ENCODE measurements around the gene PGBD1. TPM values are rescaled to one million over a fixed set of nuclear protein-coding genes. Genes with fewer than 3 reads are reported as not detected.

PGBD1 gene
- total RNA-seq, 1 experiment from 2014 or later, result 3.6 TPM

- POLR2A ChIA-PET (ENCODE audit: unreplicated experiment), result no interaction called here
- BruUV-seq (replicated peaks), result no TSS peak
- no peak for DNase-seq
- peaks cover 7% of the 10 kb centered on the region; the same call in 1 of the 2 replicates for H3F3A ChIP-seq (ENCODE audit: insufficient read depth, low read depth)
- no peaks in the 10 kb centered on the region for H3K36me3 ChIP-seq (ENCODE audit: low read depth)
- CTCF ChIA-PET, result no interaction called here
- no peaks in the 10 kb centered on the region for H4K20me1 ChIP-seq (ENCODE audit: insufficient read depth)
- no peak overlapping the region for H3K27ac ChIP-seq
- H3K27me3 ChIP-seq (ENCODE audit: insufficient read depth, low read depth), result no peaks in the 10 kb centered on the region
- H3K4me3 ChIP-seq, result peak overlapping the region; percentile 84; the same call in 1 of the 2 replicates
- peak overlapping the region; percentile 84 for H3K4me2 ChIP-seq
- H2AFZ ChIP-seq, result no peak overlapping the region
- H3K9me3 ChIP-seq (ENCODE audit: insufficient read depth, low read depth), result no peaks in the 10 kb centered on the region
- H3K4me1 ChIP-seq (replicated peaks; ENCODE audit: insufficient read depth), result peaks cover 35% of the 10 kb centered on the region
- no peak for TF ChIP-seq CTCF (conservative IDR thresholded peaks at IDR 0.05)
- TF ChIP-seq EZH2 (IDR thresholded peaks at IDR 0.05; ENCODE audit: low read depth), result no peak
- H3K9me2 ChIP-seq (ENCODE audit: insufficient read depth), result no peaks in the 10 kb centered on the region
- H3K79me2 ChIP-seq (ENCODE audit: low read depth), result peaks cover 40% of the 10 kb centered on the region
- intact Hi-C loops (cut with micrococcal nuclease; ENCODE audit: unreplicated experiment), result no loop called here
Measured at GRCh38 chr6:28351087-28351486, 69.7 kb downstream of the PGBD1 start.

- H3K9me2 ChIP-seq (ENCODE audit: insufficient read depth), result no peaks in the 10 kb centered on the region
- H3K4me3 ChIP-seq, result peak overlapping the region; percentile 84; the same call in 1 of the 2 replicates
- H3K4me2 ChIP-seq, result peak overlapping the region; percentile 84
- no TSS peak for BruUV-seq (replicated peaks)
- POLR2A ChIA-PET (ENCODE audit: unreplicated experiment), result no interaction called here
- no peak overlapping the region for H3K27ac ChIP-seq
- no peaks in the 10 kb centered on the region for H3K27me3 ChIP-seq (ENCODE audit: insufficient read depth, low read depth)
- TF ChIP-seq EZH2 (IDR thresholded peaks at IDR 0.05; ENCODE audit: low read depth) (no peak), CTCF (conservative IDR thresholded peaks at IDR 0.05) (no peak)
- DNase-seq, result no peak
- H3K79me2 ChIP-seq (ENCODE audit: low read depth), result peaks cover 40% of the 10 kb centered on the region
- H3K36me3 ChIP-seq (ENCODE audit: low read depth), result no peaks in the 10 kb centered on the region
- H4K20me1 ChIP-seq (ENCODE audit: insufficient read depth), result no peaks in the 10 kb centered on the region
- H3F3A ChIP-seq (ENCODE audit: insufficient read depth, low read depth), result peaks cover 7% of the 10 kb centered on the region; the same call in 1 of the 2 replicates
- intact Hi-C loops (cut with micrococcal nuclease; ENCODE audit: unreplicated experiment), result no loop called here
- H3K4me1 ChIP-seq (replicated peaks; ENCODE audit: insufficient read depth), result peaks cover 35% of the 10 kb centered on the region
- CTCF ChIA-PET, result no interaction called here
- H2AFZ ChIP-seq, result no peak overlapping the region
- H3K9me3 ChIP-seq (ENCODE audit: insufficient read depth, low read depth), result no peaks in the 10 kb centered on the region
Measured at GRCh38 chr6:28351493-28351925, 70.1 kb downstream of the PGBD1 start.

Other genes starting within 250 kb of the PGBD1 start
- gene ZNF165, start 201.0 kb upstream of the PGBD1 start, total RNA-seq (2021), result 10.5 and 12.6 TPM in 2 replicates
- gene ZSCAN16, start 157.0 kb upstream of the PGBD1 start, total RNA-seq (2021), result 5.6 and 5.9 TPM in 2 replicates
- 27.2 and 31.5 TPM in 2 replicates for gene ZKSCAN8, start 139.7 kb upstream of the PGBD1 start, total RNA-seq (2021)
- gene ZSCAN9, start 56.3 kb upstream of the PGBD1 start, total RNA-seq (2021), result 19.2 and 20.4 TPM in 2 replicates
- 6.0 and 6.7 TPM in 2 replicates for gene ZKSCAN4, start 29.3 kb upstream of the PGBD1 start, total RNA-seq (2021)
- not detected in 2 replicates for gene NKAPL, start 22.3 kb upstream of the PGBD1 start, total RNA-seq (2021)
- gene ZSCAN26, start 14.4 kb upstream of the PGBD1 start, total RNA-seq (2021), result 12.1 and 14.8 TPM in 2 replicates
- gene ZSCAN31, start 54.6 kb downstream of the PGBD1 start, total RNA-seq (2021), result 64.0 and 88.8 TPM in 2 replicates
- gene ZKSCAN3, start 68.4 kb downstream of the PGBD1 start, total RNA-seq (2021), result 4.9 and 6.2 TPM in 2 replicates
- 10.9 and 11.2 TPM in 2 replicates for gene ZSCAN12, start 118.2 kb downstream of the PGBD1 start, total RNA-seq (2021)
- gene ZSCAN23, start 161.9 kb downstream of the PGBD1 start, total RNA-seq (2021), result 9.1 and 12.0 TPM in 2 replicates
- gene GPX6, start 234.2 kb downstream of the PGBD1 start, total RNA-seq (2021), result not detected in 2 replicates
- gene GPX5, start 244.3 kb downstream of the PGBD1 start, total RNA-seq (2021), result not detected in 2 replicates

Measured in PC-9 (cell line).